ENCODE data around the gene EIF2S3.

- TF ChIP-seq CTCF (IDR thresholded peaks at IDR 0.05; ENCODE audit: poor library complexity, severe bottlenecking) (no peak), EP300 (conservative IDR thresholded peaks at IDR 0.05; ENCODE audit: poor library complexity, severe bottlenecking) (no peak), EZH2 (IDR thresholded peaks at IDR 0.05; ENCODE audit: borderline replicate concordance, insufficient read depth, low read length, poor library complexity, severe bottlenecking) (no peak), SMC3 (conservative IDR thresholded peaks at IDR 0.05; ENCODE audit: poor library complexity) (no peak), RAD21 (conservative IDR thresholded peaks at IDR 0.05) (no peak), TAF1 (IDR thresholded peaks at IDR 0.05; ENCODE audit: low read depth) (no peak), MXI1 (conservative IDR thresholded peaks at IDR 0.05; ENCODE audit: poor library complexity, severe bottlenecking) (no peak), REST (IDR thresholded peaks at IDR 0.05; ENCODE audit: borderline replicate concordance) (no peak)
These were observed 35.9 kb upstream of the EIF2S3 start for GRCh38 chrX:24018809-24019208.
